Caco-2 (cell line): ENCODE measurements around the gene VDR. TPM values are rescaled to one million over a fixed set of nuclear protein-coding genes. Genes with fewer than 3 reads are reported as not detected.

Source experiments
- BruUV-seq: library from RNA; stranded (reverse); fragments of 400-500 nt; replicated peaks from 2 replicates; lab custom pipeline; 2021; lab: Mats Ljungman, UMichigan
- CTCF ChIA-PET: fragments of 300-600 bp; sonication (Branson Sonifier 250); formaldehyde crosslinking; loops from one replicate; lab custom pipeline; 2022; ENCODE audit warnings: antibody characterized with exemption; lab: Charles Lee
- POLR2A ChIA-PET: fragments of 300-600 bp; sonication (Branson Sonifier 250); formaldehyde crosslinking; loops from one replicate; lab custom pipeline; 2022; ENCODE audit warnings: antibody characterized with exemption; lab: Charles Lee
- DNase-seq, 2 experiments: peaks; one replicate each; pipeline versions ENCODE4 v3.0.0 to v3.0.0-alpha.2; 2020 to 2022
- H3K27me3 ChIP-seq: replicated peaks from 2 replicates; pipeline ENCODE4 v1.6.0; 2011; ENCODE audit warnings: low read length; ENCODE audit not compliant: control insufficient read depth, insufficient read depth
- H3K36me3 ChIP-seq: 2 replicates; pipeline ENCODE4 v1.5.1; 2011; ENCODE audit warnings: low read length; ENCODE audit not compliant: control insufficient read depth, insufficient read depth
- H3K4me1 ChIP-seq: fragments of 250-450 bp; sonication (Bioruptor Pico); 2 replicates; pipeline ENCODE4 v1.5.1; 2020; ENCODE audit warnings: mild to moderate bottlenecking
- H3K4me3 ChIP-seq: 2 replicates; pipeline ENCODE4 v1.5.1; 2011; ENCODE audit warnings: low read depth, mild to moderate bottlenecking, control low read depth, low read length
- H3K9me3 ChIP-seq: fragments of 250-450 bp; sonication (Bioruptor Pico); 2 replicates; pipeline ENCODE4 v1.5.1; 2020; ENCODE audit warnings: mild to moderate bottlenecking, moderate library complexity
- H3K27ac Mint-ChIP-seq: one replicate; pipeline ENCODE4 v1.8.0; 2022; ENCODE audit warnings: mixed read lengths; ENCODE audit not compliant: unreplicated experiment
- H3K27me3 Mint-ChIP-seq: one replicate; pipeline ENCODE4 v1.8.0; 2022; ENCODE audit warnings: mixed read lengths; ENCODE audit not compliant: insufficient read depth, unreplicated experiment
- H3K36me3 Mint-ChIP-seq: one replicate; pipeline ENCODE4 v1.8.0; 2022; ENCODE audit warnings: mild to moderate bottlenecking, mixed read lengths; ENCODE audit not compliant: insufficient read depth, unreplicated experiment
- H3K4me1 Mint-ChIP-seq: one replicate; pipeline ENCODE4 v1.8.0; 2022; ENCODE audit warnings: low read depth, mixed read lengths; ENCODE audit not compliant: unreplicated experiment
- H3K4me3 Mint-ChIP-seq: one replicate; pipeline ENCODE4 v1.8.0; 2022; ENCODE audit warnings: mild to moderate bottlenecking, moderate library complexity, mixed read lengths; ENCODE audit not compliant: unreplicated experiment
- H3K9me3 Mint-ChIP-seq: one replicate; pipeline ENCODE4 v1.8.0; 2022; ENCODE audit warnings: mixed read lengths; ENCODE audit not compliant: unreplicated experiment
- intact Hi-C: fragments of 100-400 bp; cut with micrococcal nuclease; formaldehyde crosslinking; loops from one replicate; pipeline ENCODE4 v1.10.0; 2022; ENCODE audit not compliant: unreplicated experiment
- total RNA-seq: library from RNA; stranded (reverse); gene quantifications from 2 replicates; pipeline ENCODE4 v1.2.3, GENCODE V29; 2022
- TF ChIP-seq, protein P1 (sequence below), 2 experiments: fragments of 200-600 bp in 1 of 2; IDR thresholded peaks; 1 replicate in 1 of 2; 2 replicates in 1 of 2; pipeline versions ENCODE4 v1.5.1 to v1.8.0; 2011 to 2022; ENCODE audit warnings: antibody characterized with exemption in 1 of 2, control low read depth in 1 of 2, inconsistent platforms in 1 of 2, low read depth in 1 of 2, low read length in 1 of 2, mild to moderate bottlenecking in 1 of 2, moderate library complexity in 1 of 2; ENCODE audit not compliant: insufficient read depth in 1 of 2, severe bottlenecking in 1 of 2, unreplicated experiment in 1 of 2

Gene VDR
- total RNA-seq, 1 experiment from 2014 or later = 15.4 TPM

DNA sequence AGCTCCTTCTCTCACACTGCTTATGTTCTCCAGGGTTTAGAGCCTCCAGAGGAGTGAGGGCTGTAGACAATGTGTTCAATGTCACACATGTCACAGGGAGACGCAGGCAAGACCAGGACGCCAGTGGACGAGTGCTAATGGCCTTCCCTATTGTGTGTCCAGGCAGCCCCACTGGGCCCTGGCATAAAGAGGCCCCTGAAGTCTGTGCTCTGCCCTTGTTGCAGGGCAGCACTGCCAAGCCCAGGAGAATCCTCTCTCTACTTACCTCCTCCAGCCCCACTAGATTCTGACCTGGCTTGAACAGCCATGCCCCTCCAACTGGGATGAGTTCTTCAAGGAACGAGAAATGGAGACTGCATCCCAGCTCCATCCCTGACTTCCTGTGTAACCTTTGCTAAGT is 33.8 kb upstream of the VDR start:
- POLR2A ChIA-PET = no interaction called here
- no peaks in the 10 kb centered on the region for H3K9me3 ChIP-seq
- H3K4me3 ChIP-seq = no peak overlapping the region
- no peak overlapping the region for H3K4me3 Mint-ChIP-seq
- no peak for DNase-seq
- H3K4me1 Mint-ChIP-seq = peaks cover 13% of the 10 kb centered on the region
- intact Hi-C loops = no loop called here
- no peaks in the 10 kb centered on the region for H3K27me3 ChIP-seq
- no peaks in the 10 kb centered on the region for H3K9me3 Mint-ChIP-seq
- no peaks in the 10 kb centered on the region for H3K36me3 ChIP-seq
- CTCF ChIA-PET = interaction anchor here (1.8 kb wide), 1 partner anchor 33 kb away, joined by 4 read pairs; no protein-coding TSS in a partner anchor
- H3K36me3 Mint-ChIP-seq = no peaks in the 10 kb centered on the region
- no peak overlapping the region for H3K27ac Mint-ChIP-seq
- peaks cover 6% of the 10 kb centered on the region; the same call in 1 of the 2 replicates for H3K4me1 ChIP-seq
- TF ChIP-seq, protein P1, sequence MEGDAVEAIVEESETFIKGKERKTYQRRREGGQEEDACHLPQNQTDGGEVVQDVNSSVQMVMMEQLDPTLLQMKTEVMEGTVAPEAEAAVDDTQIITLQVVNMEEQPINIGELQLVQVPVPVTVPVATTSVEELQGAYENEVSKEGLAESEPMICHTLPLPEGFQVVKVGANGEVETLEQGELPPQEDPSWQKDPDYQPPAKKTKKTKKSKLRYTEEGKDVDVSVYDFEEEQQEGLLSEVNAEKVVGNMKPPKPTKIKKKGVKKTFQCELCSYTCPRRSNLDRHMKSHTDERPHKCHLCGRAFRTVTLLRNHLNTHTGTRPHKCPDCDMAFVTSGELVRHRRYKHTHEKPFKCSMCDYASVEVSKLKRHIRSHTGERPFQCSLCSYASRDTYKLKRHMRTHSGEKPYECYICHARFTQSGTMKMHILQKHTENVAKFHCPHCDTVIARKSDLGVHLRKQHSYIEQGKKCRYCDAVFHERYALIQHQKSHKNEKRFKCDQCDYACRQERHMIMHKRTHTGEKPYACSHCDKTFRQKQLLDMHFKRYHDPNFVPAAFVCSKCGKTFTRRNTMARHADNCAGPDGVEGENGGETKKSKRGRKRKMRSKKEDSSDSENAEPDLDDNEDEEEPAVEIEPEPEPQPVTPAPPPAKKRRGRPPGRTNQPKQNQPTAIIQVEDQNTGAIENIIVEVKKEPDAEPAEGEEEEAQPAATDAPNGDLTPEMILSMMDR (IDR thresholded peaks at IDR 0.05; ENCODE audit: insufficient read depth in 1 of 2, low read depth in 1 of 2, low read length in 1 of 2, severe bottlenecking in 1 of 2, unreplicated experiment in 1 of 2) = no peak
- BruUV-seq = no TSS peak
- no peaks in the 10 kb centered on the region for H3K27me3 Mint-ChIP-seq

DNA sequence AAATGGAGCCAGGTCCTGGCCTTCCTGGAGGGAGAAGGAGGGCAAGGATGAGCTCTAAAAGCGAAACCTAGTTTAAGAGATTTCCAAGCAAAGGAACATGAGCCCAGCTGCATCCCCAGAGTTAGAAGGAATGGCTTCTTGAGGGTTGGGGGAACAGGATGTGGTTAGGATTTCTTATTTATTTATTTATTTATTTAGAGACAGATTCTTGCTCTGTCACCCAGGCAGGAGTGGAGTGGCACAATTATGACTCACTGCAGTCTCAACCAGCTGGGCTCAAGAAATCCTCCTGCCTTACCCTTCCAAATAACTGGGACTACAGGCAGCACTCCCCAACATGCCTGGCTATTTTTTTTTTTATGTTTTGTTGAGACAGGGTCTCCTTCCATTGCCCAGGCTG is 33.3 kb upstream of the VDR start:
- CTCF ChIA-PET = interaction anchor here (0.5 to 1.8 kb wide), 2 partner anchors 32 to 650 kb away, joined by 4 to 5 read pairs; no protein-coding TSS in a partner anchor
- H3K9me3 ChIP-seq = no peaks in the 10 kb centered on the region
- intact Hi-C loops = no loop called here
- H3K27ac Mint-ChIP-seq = no peak overlapping the region
- no TSS peak for BruUV-seq
- H3K27me3 Mint-ChIP-seq = no peaks in the 10 kb centered on the region
- H3K36me3 ChIP-seq = no peaks in the 10 kb centered on the region
- H3K4me3 ChIP-seq = no peak overlapping the region
- H3K4me1 Mint-ChIP-seq = peaks cover 13% of the 10 kb centered on the region
- TF ChIP-seq, protein P1 (IDR thresholded peaks at IDR 0.05; ENCODE audit: insufficient read depth in 1 of 2, low read depth in 1 of 2, low read length in 1 of 2, severe bottlenecking in 1 of 2, unreplicated experiment in 1 of 2) = no peak
- H3K4me3 Mint-ChIP-seq = no peak overlapping the region
- DNase-seq = no peak
- H3K27me3 ChIP-seq = no peaks in the 10 kb centered on the region
- H3K36me3 Mint-ChIP-seq = no peaks in the 10 kb centered on the region
- POLR2A ChIA-PET = no interaction called here
- H3K4me1 ChIP-seq = peaks cover 6% of the 10 kb centered on the region; the same call in 1 of the 2 replicates
- H3K9me3 Mint-ChIP-seq = no peaks in the 10 kb centered on the region

DNA sequence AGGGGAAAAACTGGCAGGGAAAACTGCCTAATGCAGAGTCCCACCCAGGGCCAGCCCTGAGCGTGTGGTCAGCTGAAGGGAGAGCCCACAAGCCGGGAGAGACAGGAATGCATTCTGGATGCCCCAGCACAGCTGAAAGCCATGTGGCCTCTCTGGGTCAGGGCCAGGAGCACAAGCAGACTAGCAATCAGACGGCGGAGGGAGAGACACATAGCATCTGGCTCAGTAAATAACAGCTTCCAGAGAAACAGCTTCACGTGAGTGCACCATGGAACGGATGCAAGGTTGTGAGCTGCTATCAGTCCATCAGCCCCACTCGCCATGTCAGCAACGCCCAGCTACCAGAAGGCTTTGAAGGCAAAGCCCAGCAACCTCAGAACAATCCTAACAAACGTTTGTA is 30.4 kb upstream of the VDR start:
- H3K4me3 ChIP-seq = no peak overlapping the region
- Mint-ChIP-seq H3K36me3 (no peaks in the 10 kb centered on the region), H3K27me3 (no peaks in the 10 kb centered on the region), H3K27ac (no peak overlapping the region), H3K9me3 (no peaks in the 10 kb centered on the region), H3K4me1 (peaks cover 17% of the 10 kb centered on the region), H3K4me3 (no peak overlapping the region)
- POLR2A ChIA-PET = interaction anchor here (0.9 kb wide), 1 partner anchor 30 kb away, joined by 3 read pairs; the partner anchor contains the start of gene VDR
- H3K4me1 ChIP-seq = peaks cover 20% of the 10 kb centered on the region
- no TSS peak for BruUV-seq
- no peaks in the 10 kb centered on the region for H3K27me3 ChIP-seq
- no peaks in the 10 kb centered on the region for H3K9me3 ChIP-seq
- CTCF ChIA-PET = interaction anchor here (1.0 to 1.6 kb wide), 3 partner anchors 14 to 30 kb away, joined by 3 to 6 read pairs (median 5); partner anchors contain the start of gene VDR
- intact Hi-C loops = no loop called here
- no peaks in the 10 kb centered on the region for H3K36me3 ChIP-seq
- TF ChIP-seq, protein P1 (IDR thresholded peaks at IDR 0.05; ENCODE audit: insufficient read depth in 1 of 2, low read depth in 1 of 2, low read length in 1 of 2, severe bottlenecking in 1 of 2, unreplicated experiment in 1 of 2) = no peak
- DNase-seq = no peak
